Astrocyte of the hippocampus (primary cell): ENCODE results near the gene TAAR8.
"Not testable (repeated sequence)": the region's sequence is repeated elsewhere in the genome, so short reads cannot be mapped to it uniquely, and the experiment has no call there.

ENCODE experiments used
- DNase-seq: peaks from one replicate; pipeline ENCODE4 v3.0.0; 2011; ENCODE audit warnings: low read depth, low spot score

TAAR8 gene

DNA sequence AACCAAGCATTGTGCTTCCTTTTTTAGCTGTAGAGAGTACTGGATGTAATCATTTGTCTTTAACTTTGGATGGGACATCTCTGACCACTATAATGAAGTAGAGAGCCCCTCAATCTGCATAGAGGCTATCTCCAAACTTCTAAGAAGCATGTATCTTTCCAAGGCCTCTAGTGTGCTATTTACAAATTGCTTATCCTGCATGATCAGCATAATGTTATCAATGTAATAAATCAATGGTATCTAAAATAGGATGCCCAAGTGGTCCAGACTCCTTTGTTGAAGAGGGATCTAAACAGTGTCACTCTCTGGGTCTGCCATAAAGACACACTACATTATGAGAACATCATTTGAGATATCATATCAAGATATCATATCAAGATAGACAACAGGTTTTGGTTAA is 7.6 kb upstream of the TAAR8 start:
- no peak for DNase-seq

GRCh38 chr6:132548746-132549463 is 3.6 kb upstream of the TAAR8 start:
- DNase-seq, result no peak

DNA sequence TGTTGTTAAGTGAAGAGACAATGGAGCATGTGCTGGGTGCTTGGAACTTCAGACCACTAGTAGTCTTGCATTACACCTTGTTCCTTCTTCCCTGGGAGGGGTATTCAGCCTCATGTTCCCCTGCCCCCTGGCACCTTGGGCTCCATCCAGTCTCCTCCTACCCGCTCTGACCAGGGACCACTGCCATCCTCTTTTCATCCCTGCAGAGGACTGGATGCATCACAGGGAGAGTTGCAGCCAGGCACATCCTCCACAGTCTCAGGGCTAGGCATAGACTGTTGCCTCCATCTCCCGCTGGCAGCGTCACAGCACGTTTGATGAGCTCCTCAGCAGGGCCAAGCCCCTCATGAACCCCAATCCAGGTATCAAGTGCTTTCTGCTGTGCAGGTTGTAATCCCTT is 1.3 kb upstream of the TAAR8 start:
- DNase-seq, result no peak

GRCh38 chr6:132560087-132560486 is 7.6 kb downstream of the TAAR8 start:
- not testable (repeated sequence) for DNase-seq

- DNase-seq, result no peak
Measured at GRCh38 chr6:132566404-132566803, 13.9 kb downstream of the TAAR8 start.

DNA sequence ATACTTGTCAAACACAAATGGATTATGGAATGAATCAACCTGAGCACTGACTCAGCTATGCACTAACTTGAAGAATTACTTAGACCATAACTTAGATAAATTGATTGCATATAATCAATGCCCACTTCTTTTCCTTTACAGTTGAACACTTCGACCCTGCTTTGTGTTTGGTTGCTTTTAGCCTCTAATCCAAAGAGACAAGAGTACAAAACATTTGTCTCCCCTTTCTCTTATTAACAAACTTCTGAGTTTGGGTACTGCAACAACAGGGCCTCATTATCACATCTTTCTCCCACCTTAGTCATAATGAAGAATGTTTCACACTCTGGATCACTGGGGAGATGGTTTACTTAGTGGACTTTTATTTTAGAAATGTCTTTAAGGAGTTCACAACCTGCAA is 15.1 kb downstream of the TAAR8 start:
- no peak for DNase-seq

DNA sequence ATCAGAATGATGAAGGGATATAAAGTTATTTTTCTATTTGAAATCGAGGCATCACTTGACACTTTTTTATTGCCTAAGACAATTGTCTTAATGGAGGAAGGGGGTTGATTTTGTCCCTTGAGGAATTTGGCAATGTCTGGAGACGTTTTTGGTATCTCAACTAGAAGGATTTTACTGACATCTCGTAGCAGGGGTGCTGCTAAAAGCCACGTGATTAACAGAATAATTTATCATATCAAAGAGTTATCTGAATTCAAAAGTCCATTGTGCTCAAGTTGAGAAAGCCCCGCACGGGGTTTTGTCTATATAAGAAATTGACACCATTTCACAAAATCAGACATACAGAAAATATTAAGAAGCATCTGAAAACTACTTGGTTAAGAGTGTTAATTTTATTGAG is 16.1 kb downstream of the TAAR8 start:
- DNase-seq, result no peak

DNA sequence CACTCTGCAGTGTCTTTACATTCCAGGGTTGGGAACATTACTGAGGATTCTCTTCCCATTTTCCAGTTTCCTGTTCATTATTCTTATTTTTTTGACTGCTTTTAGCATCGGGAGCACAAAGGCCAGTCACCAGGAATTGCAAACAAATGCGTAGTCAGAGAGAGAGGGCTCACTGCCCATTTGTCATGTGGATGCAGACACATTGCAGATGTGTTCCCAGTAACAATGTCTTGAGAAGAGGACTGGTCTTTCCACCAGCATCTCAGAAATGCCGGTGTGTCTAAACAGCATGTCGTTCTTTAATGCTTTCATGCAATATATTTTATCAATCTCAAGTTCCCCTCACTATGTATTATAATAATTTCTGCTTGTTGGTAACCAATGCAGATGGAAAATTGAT is 16.7 kb downstream of the TAAR8 start:
- no peak for DNase-seq

GRCh38 chr6:132570221-132570777 is 17.8 kb downstream of the TAAR8 start, which contains the start of gene TAAR6:
TAAR6 (plus strand) TSS chr6:132570322; CDS start chr6:132570322, 0 bp downstream.
- no peak for DNase-seq

GRCh38 chr6:132571774-132572173 is 19.3 kb downstream of the TAAR8 start:
- no peak for DNase-seq

- DNase-seq, result no peak
Measured at GRCh38 chr6:132584698-132585097, 32.2 kb downstream of the TAAR8 start.

GRCh38 chr6:132587424-132587823 is 35.0 kb downstream of the TAAR8 start:
- no peak for DNase-seq

DNA sequence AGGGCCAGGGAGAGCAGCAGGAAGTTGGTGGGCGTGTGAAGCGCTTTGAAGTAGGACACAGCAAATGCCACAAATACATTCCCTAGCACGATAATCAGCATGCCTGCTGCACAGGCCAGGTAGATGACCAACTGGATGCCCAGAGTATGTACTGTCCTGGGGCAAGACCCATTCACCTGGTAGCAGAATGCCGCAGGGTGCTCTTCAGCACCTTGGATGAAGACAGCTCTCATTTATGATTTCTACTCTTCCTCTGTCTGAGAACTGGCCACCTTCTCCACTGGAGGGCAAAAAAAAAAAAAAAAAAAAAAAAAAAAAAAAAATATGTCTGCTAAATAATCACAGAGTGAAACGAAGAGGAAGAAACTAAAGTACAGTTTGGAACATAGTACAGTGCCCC is 37.0 kb downstream of the TAAR8 start, which contains the start of gene TAAR5:
Gene TAAR5, minus strand, starts transcription at position 288 of the 400 bp plus-strand sequence. Its CDS starts 55 bp downstream, at position 233.
- no peak for DNase-seq

- no peak for DNase-seq
Measured at GRCh38 chr6:132590362-132590761, 37.9 kb downstream of the TAAR8 start.

DNA sequence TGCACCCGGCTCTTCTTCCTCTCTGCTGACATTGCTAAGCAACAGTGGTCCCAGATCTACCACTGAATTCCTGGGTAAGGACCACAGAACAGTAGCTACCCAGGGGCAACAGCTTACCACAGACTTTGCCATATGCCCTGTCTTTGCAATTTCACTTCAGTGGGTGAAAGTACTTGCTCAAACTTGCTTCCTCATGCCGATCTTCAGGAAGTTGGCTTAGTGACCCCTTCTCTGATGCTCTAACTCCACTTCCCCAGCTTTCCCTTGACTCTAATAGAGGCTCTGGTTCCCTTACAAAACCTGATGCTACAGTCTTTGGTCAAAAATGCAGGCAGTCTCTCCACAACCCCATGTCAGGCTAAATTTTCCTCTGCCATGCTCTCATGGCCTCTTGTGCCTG is 40.4 kb downstream of the TAAR8 start:
- DNase-seq, result no peak

DNA sequence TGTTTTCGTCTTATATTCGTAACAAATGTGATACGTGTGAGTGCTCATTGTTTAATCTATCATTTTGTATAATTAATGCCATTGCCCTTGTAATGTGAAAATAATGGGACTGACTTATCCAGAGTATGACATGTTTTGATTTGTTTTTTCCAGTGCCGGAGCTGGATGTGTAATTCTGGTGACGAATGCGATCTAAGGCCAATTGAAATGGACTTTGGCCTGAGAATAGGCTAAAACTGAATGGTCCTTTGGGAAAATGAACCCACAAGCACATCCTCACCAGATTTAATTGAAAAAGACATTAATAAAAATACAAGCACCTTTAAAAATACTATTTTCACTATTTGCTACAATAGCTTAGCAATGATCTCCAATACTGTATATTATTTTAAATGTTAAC is 43.7 kb downstream of the TAAR8 start:
- no peak for DNase-seq

DNA sequence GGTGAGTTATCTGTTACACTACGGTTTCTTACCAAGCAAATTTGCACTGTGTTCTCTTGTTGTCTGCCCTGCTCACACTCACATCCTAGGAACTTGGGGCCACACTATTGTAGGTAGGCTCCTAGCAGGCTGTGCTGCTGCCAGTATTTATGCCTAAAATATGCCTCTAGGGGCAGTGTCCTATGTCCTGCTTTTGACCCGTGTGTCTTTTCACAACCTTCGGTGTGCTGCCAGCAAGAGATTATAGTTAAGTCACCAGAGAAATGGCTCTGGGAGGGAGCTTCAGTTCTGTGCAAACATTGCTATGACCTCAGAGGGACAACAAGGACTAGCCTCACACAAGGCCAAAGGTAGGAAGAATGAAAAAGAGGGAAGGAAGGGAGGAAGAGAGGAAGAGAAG is 46.0 kb downstream of the TAAR8 start:
- DNase-seq, result no peak

- not testable (repeated sequence) for DNase-seq
Measured at GRCh38 chr6:132600900-132601299, 48.4 kb downstream of the TAAR8 start.
